BLaER1 treated with 17β-estradiol and CSF1 and Interleukin-3, amounts not matched to agents 10 nM and 100 nM (cell line): ENCODE results near the gene ERGIC3.

Source experiments
- H3K27ac ChIP-seq, 11 experiments: shearing (Covaris generic); formaldehyde crosslinking; 2 replicates each; pipeline ENCODE4 v1.8.1; 2022
- H3K27me3 ChIP-seq, 11 experiments: shearing (Covaris generic); formaldehyde crosslinking; 2 replicates each; pipeline ENCODE4 v1.8.1; 2022
- H3K36me3 ChIP-seq, 11 experiments: shearing (Covaris generic); formaldehyde crosslinking; 2 replicates each; pipeline ENCODE4 v1.8.1; 2022
- H3K4me1 ChIP-seq, 10 experiments: shearing (Covaris generic); formaldehyde crosslinking; 2 replicates each; pipeline ENCODE4 v1.8.1; 2022
- H3K4me2 ChIP-seq, 11 experiments: shearing (Covaris generic); formaldehyde crosslinking; 2 replicates each; pipeline ENCODE4 v1.8.1; 2022
- H3K4me3 ChIP-seq, 10 experiments: shearing (Covaris generic); formaldehyde crosslinking; 2 replicates each; pipeline ENCODE4 v1.8.1; 2022
- H3K9ac ChIP-seq, 11 experiments: shearing (Covaris generic); formaldehyde crosslinking; 2 replicates each; pipeline ENCODE4 v1.8.1; 2022
- H3K9me3 ChIP-seq, 11 experiments: shearing (Covaris generic); formaldehyde crosslinking; replicated peaks in 1 of 11; 2 replicates each; pipeline ENCODE4 v1.8.1; 2022
- H4K20me1 ChIP-seq, 11 experiments: shearing (Covaris generic); formaldehyde crosslinking; 2 replicates each; pipeline ENCODE4 v1.8.1; 2022
- Cebpa-rat ChIP-seq, 11 experiments: shearing (Covaris generic); IDR thresholded peaks; 2 replicates each; pipeline ENCODE4 v1.8.1; 2022

Gene ERGIC3

DNA sequence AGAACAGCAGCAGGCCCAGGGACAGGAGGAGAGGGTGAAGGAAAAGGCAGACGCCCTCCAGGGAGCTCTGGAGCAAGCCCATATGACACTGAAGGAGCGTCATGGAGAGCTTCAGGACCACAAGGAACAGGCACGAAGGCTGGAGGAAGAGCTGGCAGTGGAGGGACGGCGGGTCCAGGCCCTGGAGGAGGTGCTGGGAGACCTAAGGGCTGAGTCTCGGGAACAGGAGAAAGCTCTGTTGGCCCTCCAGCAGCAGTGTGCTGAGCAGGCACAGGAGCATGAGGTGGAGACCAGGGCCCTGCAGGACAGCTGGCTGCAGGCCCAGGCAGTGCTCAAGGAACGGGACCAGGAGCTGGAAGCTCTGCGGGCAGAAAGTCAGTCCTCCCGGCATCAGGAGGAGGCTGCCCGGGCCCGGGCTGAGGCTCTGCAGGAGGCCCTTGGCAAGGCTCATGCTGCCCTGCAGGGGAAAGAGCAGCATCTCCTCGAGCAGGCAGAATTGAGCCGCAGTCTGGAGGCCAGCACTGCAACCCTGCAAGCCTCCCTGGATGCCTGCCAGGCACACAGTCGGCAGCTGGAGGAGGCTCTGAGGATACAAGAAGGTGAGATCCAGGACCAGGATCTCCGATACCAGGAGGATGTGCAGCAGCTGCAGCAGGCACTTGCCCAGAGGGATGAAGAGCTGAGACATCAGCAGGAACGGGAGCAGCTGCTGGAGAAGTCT lies 37.9 kb upstream of the ERGIC3 start:
- H3K4me2 ChIP-seq = no peak overlapping the region
- TF ChIP-seq Cebpa-rat (IDR thresholded peaks at IDR 0.05) = no peak
- H4K20me1 ChIP-seq = peaks cover 5 to 89% (median 54%) of the 10 kb centered on the region in 11 experiments; a peak in 21 of 22 replicates
- peak overlapping the region in 1 of 11 experiments; percentile 6; a peak in 1 of 22 replicates for H3K9ac ChIP-seq
- no peak overlapping the region for H3K4me3 ChIP-seq
- no peaks in the 10 kb centered on the region for H3K9me3 ChIP-seq
- no peaks in the 10 kb centered on the region for H3K27me3 ChIP-seq
- H3K4me1 ChIP-seq = peaks cover 14 to 41% (median 24%) of the 10 kb centered on the region in 10 experiments
- peaks cover 96 to 100% (median 100%) of the 10 kb centered on the region in 11 experiments for H3K36me3 ChIP-seq
- no peak overlapping the region for H3K27ac ChIP-seq

DNA sequence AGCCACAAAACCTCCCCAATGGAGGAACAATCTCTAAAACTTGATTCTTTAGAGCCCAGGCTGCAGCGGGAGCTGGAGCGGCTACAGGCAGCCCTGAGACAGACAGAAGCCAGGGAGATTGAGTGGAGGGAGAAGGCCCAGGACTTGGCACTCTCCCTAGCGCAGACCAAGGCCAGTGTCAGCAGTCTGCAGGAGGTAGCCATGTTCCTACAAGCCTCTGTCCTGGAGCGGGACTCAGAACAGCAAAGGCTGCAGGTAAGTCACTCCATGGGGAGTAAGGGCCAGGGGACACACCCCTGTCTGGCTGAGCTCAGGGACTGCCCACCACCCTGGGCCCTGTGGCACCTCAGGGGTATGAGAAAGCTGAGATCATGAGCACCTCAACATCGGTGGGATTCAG lies 37.1 kb upstream of the ERGIC3 start:
- no peak for TF ChIP-seq Cebpa-rat (IDR thresholded peaks at IDR 0.05)
- Histone ChIP-seq H3K4me3 (no peak overlapping the region), H3K9ac (peak overlapping the region in 1 of 11 experiments; percentile 6; a peak in 1 of 22 replicates), H3K4me2 (no peak overlapping the region), H3K27ac (no peak overlapping the region), H3K9me3 (no peaks in the 10 kb centered on the region), H3K36me3 (peaks cover 96 to 100% (median 100%) of the 10 kb centered on the region in 11 experiments), H4K20me1 (peaks cover 5 to 91% (median 56%) of the 10 kb centered on the region in 11 experiments; a peak in 21 of 22 replicates), H3K27me3 (no peaks in the 10 kb centered on the region), H3K4me1 (peaks cover 19 to 41% (median 25%) of the 10 kb centered on the region in 10 experiments)

DNA sequence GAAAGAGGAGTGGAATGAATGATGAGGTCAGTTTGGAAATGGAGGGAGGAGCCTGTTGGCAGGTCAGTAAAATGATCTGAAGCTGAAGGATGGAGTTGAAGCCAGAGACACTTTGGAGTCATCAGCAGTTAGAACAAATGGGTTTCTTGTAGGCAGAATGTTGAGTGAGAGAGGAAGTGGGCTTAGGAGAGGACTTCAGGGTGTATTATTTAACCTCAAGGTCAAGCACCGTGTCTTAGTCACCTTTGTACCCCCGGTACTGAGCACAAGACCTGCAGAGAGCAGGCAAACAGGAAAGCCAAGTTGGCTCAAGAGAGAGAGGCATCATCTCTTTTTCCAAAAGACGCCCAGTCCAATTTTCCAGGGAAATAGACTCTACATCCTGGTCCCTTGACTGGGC lies 35.7 kb upstream of the ERGIC3 start:
- Histone ChIP-seq H3K9me3 (no peaks in the 10 kb centered on the region), H3K4me3 (no peak overlapping the region), H3K27ac (no peak overlapping the region), H3K4me1 (peaks cover 19 to 41% (median 25%) of the 10 kb centered on the region in 10 experiments), H3K4me2 (peak overlapping the region in 2 of 11 experiments; percentile 3 to 8; a peak in 1 of 22 replicates), H3K36me3 (peaks cover 96 to 100% (median 100%) of the 10 kb centered on the region in 11 experiments), H4K20me1 (peaks cover 5 to 99% (median 56%) of the 10 kb centered on the region in 11 experiments; a peak in 21 of 22 replicates), H3K27me3 (no peaks in the 10 kb centered on the region), H3K9ac (no peak overlapping the region)
- TF ChIP-seq Cebpa-rat (IDR thresholded peaks at IDR 0.05) = no peak

DNA sequence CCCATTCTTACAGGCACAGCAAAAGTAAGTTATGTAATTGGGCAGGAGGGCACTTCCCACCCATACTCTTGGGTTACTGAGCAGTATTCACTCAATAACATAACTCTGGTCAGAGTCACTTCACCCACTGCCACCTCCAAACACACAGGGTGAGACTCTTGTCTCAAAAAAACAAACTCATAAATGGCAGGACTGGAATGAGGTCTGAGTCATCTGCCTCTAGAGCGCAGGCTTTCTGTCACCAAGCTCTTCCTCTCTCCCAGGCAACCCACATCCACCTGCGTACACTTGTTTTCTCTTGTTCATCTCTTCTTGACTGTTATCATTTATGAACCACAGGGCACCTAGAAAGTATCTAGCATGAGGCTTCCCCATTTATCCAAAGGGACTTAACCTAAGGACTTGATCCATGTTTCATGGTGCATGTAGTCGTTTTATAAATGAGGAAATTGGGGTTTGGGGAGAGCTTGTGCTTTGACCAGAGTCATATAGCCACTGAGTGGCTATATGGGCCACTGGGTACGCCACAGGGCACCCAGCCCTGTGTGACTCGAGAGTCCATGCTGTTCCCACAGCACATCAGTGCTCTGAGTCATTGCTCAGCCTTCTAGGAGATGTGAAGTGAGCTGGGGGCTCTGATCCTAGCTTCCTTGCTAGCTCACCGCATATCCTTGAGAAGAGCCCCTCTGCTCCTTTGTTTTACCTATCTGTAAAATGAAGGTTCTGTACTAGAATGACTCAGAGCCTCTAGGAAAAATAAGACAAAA lies 34.8 kb upstream of the ERGIC3 start:
- Histone ChIP-seq H3K9me3 (no peaks in the 10 kb centered on the region), H3K27me3 (no peaks in the 10 kb centered on the region), H3K27ac (no peak overlapping the region), H3K4me1 (peaks cover 13 to 33% (median 19%) of the 10 kb centered on the region in 10 experiments), H3K36me3 (peaks cover 96 to 100% (median 100%) of the 10 kb centered on the region in 11 experiments), H3K9ac (no peak overlapping the region), H3K4me2 (peak overlapping the region in 2 of 11 experiments; percentile 1 to 3; a peak in 1 of 22 replicates), H3K4me3 (no peak overlapping the region), H4K20me1 (peaks cover 5 to 99% (median 56%) of the 10 kb centered on the region in 11 experiments; a peak in 21 of 22 replicates)
- TF ChIP-seq Cebpa-rat (IDR thresholded peaks at IDR 0.05) = no peak

DNA sequence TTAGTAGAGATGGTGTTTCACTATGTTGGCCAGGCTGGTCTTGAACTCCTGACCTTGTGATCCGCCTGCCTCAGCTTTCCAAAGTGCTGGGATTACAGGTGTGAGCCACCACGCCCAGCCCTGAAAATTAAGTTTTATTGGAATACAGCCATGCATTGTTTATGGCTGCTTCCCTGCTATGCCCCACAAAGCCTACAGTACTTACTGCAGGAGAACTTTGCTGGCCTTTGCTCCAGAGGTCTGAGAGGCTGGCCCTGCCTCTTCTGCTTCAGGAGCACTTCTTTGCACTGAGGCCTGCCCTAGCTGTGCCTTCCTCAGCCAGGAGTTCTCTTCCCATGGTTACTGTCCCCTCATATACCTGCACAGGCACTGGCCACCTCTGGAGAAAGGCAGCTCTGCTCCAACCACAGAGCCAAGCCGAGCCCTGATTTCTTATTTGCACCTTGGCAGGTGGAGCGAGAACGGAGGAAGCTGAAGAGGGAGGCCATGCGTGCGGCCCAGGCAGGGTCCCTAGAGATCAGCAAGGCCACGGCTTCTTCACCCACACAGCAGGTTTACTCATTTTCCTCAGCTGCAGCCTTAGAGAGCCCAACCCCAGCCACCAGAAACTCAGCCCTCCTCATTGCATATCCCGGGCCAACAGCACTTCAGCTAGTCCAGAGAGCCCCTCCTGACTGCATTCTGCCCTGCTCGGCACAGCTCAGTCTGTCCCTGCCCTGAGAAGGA lies 33.2 kb upstream of the ERGIC3 start:
- H3K4me3 ChIP-seq = no peak overlapping the region
- H3K9ac ChIP-seq = peak overlapping the region in 3 of 11 experiments; percentile 8 to 47 (median 20); a peak in 3 of 22 replicates
- H3K9me3 ChIP-seq = no peaks in the 10 kb centered on the region
- peaks cover 0 to 88% (median 45%) of the 10 kb centered on the region in 11 experiments; a peak in 20 of 22 replicates for H4K20me1 ChIP-seq
- peak overlapping the region in 7 of 11 experiments; percentile 4 to 46 (median 40); a peak in 12 of 22 replicates for H3K4me2 ChIP-seq
- H3K4me1 ChIP-seq = peaks cover 10 to 27% (median 14%) of the 10 kb centered on the region in 10 experiments; a peak in 19 of 20 replicates
- no peaks in the 10 kb centered on the region for H3K27me3 ChIP-seq
- peaks cover 92 to 100% (median 99%) of the 10 kb centered on the region in 11 experiments for H3K36me3 ChIP-seq
- peak overlapping the region in 1 of 11 experiments; percentile 7; a peak in 2 of 22 replicates for H3K27ac ChIP-seq
- no peak for TF ChIP-seq Cebpa-rat (IDR thresholded peaks at IDR 0.05)

DNA sequence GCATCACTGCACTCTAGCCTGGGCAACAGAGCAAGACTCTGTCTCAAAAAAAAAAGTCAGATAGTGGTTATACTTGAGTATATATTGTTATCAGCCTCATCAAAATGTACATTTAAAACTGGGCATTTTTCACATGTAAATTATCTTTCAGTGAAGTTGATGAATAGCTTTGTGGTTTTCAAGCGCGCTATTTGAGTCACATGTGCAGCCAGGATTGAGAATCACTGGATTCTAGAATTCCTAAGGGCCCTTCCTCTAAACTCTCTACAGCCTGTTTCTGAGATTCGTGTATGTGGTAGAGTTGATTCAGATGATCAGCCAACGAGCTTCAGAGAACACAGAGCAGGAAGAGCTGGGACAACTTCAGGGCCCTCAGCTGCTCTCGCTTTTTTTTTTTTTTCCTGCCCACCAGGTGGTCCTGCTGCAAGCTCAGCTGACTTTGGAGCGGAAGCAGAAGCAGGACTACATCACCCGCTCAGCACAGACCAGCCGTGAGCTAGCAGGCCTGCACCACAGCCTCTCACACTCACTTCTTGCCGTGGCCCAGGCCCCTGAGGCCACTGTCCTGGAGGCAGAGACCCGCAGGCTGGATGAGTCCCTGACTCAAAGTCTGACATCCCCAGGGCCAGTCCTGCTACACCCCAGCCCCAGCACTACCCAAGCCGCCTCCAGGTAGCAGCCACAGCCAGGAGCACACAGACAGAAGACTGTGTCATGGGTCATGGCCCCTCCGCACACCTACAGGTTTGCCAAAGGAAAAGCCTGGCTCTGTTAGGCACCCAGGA lies 30.7 kb upstream of the ERGIC3 start:
- H4K20me1 ChIP-seq = peaks cover 0 to 63% (median 34%) of the 10 kb centered on the region in 11 experiments; a peak in 19 of 22 replicates
- peaks cover 5 to 21% (median 12%) of the 10 kb centered on the region in 10 experiments; a peak in 19 of 20 replicates for H3K4me1 ChIP-seq
- H3K4me2 ChIP-seq = no peak overlapping the region
- H3K27ac ChIP-seq = no peak overlapping the region
- 0 out of 22 replicates have a peak overlapping the region, but pooled peaks of 1 of the 11 experiments have one; percentile 7 for H3K9ac ChIP-seq
- no peaks in the 10 kb centered on the region for H3K9me3 ChIP-seq
- H3K4me3 ChIP-seq = no peak overlapping the region
- peaks cover 88 to 97% (median 92%) of the 10 kb centered on the region in 11 experiments for H3K36me3 ChIP-seq
- TF ChIP-seq Cebpa-rat (IDR thresholded peaks at IDR 0.05) = no peak
- H3K27me3 ChIP-seq = no peaks in the 10 kb centered on the region

GRCh38 chr20:35511814-35512420 lies 30.0 kb upstream of the ERGIC3 start:
- Histone ChIP-seq H3K9me3 (no peaks in the 10 kb centered on the region), H3K4me3 (no peak overlapping the region), H3K4me2 (no peak overlapping the region), H3K9ac (no peak overlapping the region), H3K27ac (no peak overlapping the region), H3K27me3 (no peaks in the 10 kb centered on the region), H4K20me1 (peaks cover 0 to 56% (median 26%) of the 10 kb centered on the region in 11 experiments; a peak in 19 of 22 replicates), H3K4me1 (peaks cover 0 to 16% (median 12%) of the 10 kb centered on the region in 10 experiments; a peak in 18 of 20 replicates), H3K36me3 (peaks cover 80 to 89% (median 85%) of the 10 kb centered on the region in 11 experiments)
- no peak for TF ChIP-seq Cebpa-rat (IDR thresholded peaks at IDR 0.05)
